HL-60 (cell line): ENCODE data around the gene NFE2L1.
A peak's percentile ranks its signal among the peaks of the same experiment; 100 is the strongest.

Experiments
- DNase-seq, 2 experiments: peaks; one replicate each; pipeline ENCODE4 v3.0.0-alpha.2; 2010 to 2020; ENCODE audit warnings: low read depth in 1 of 2, low spot score in 1 of 2
- H3K27ac ChIP-seq: fragments of 250-450 bp; sonication (Bioruptor Pico); replicated peaks from 2 replicates; pipeline ENCODE4 v1.5.1; 2020; ENCODE audit warnings: mild to moderate bottlenecking, moderate library complexity
- H3K27me3 ChIP-seq: fragments of 250-450 bp; sonication (Bioruptor Pico); 2 replicates; pipeline ENCODE4 v1.5.1; 2021; ENCODE audit warnings: mild to moderate bottlenecking, moderate library complexity; ENCODE audit not compliant: insufficient read depth, poor library complexity, severe bottlenecking
- H3K4me3 ChIP-seq: replicated peaks from 2 replicates; pipeline ENCODE4 v1.5.1; 2011; ENCODE audit warnings: mild to moderate bottlenecking, control low read depth, low read length; ENCODE audit not compliant: insufficient read depth
- CTCF ChIP-seq: IDR thresholded peaks from one replicate; pipeline ENCODE4 v1.5.1; 2011; ENCODE audit warnings: low read length, control low read depth, inconsistent platforms; ENCODE audit not compliant: insufficient read depth
- GABPA ChIP-seq: IDR thresholded peaks from 2 replicates; pipeline ENCODE4 v1.6.1; 2012; ENCODE audit warnings: low read depth
- POLR2AphosphoS5 ChIP-seq: IDR thresholded peaks from 2 replicates; pipeline ENCODE4 v1.6.1; 2012; ENCODE audit warnings: low read depth
- REST ChIP-seq: IDR thresholded peaks from 2 replicates; pipeline ENCODE4 v1.6.1; 2012; ENCODE audit warnings: low read depth; ENCODE audit not compliant: insufficient replicate concordance
- SPI1 ChIP-seq: IDR thresholded peaks from 2 replicates; pipeline ENCODE4 v1.6.1; 2012; ENCODE audit warnings: low read depth, mild to moderate bottlenecking, borderline replicate concordance

NFE2L1 gene

GRCh38 chr17:48058393-48059124 is 10.4 kb downstream of the NFE2L1 start:
- DNase-seq = no peak
- TF ChIP-seq GABPA = no peak
- H3K27ac ChIP-seq = no peak overlapping the region
- H3K27me3 ChIP-seq = no peaks in the 10 kb centered on the region
- no peak overlapping the region for H3K4me3 ChIP-seq

GRCh38 chr17:48059125-48059668 is 11.0 kb downstream of the NFE2L1 start:
- no peaks in the 10 kb centered on the region for H3K27me3 ChIP-seq
- TF ChIP-seq REST (no peak), GABPA (no peak), SPI1 (no peak), POLR2AphosphoS5 (no peak), CTCF (no peak)
- H3K4me3 ChIP-seq = no peak overlapping the region
- H3K27ac ChIP-seq = no peak overlapping the region
- DNase-seq = no peak

GRCh38 chr17:48060249-48060648 is 12.1 kb downstream of the NFE2L1 start:
- peak in 1 of 2 experiments; percentile 49 for DNase-seq
- TF ChIP-seq SPI1 (no peak), CTCF (no peak), REST (no peak), GABPA (no peak), POLR2AphosphoS5 (no peak)
- Histone ChIP-seq H3K27me3 (no peaks in the 10 kb centered on the region), H3K4me3 (no peak overlapping the region), H3K27ac (no peak overlapping the region)

GRCh38 chr17:48062273-48062672 is 14.1 kb downstream of the NFE2L1 start:
- DNase-seq = no peak
- no peaks in the 10 kb centered on the region for H3K27me3 ChIP-seq
- H3K4me3 ChIP-seq = no peak overlapping the region
- no peak for TF ChIP-seq GABPA
- TF ChIP-seq SPI1 = no peak
- TF ChIP-seq CTCF = no peak
- TF ChIP-seq POLR2AphosphoS5 = no peak
- TF ChIP-seq REST = no peak
- no peak overlapping the region for H3K27ac ChIP-seq
